ENCODE results near the gene TNFRSF1A. TPM values are rescaled to one million over a fixed set of nuclear protein-coding genes. Genes with fewer than 3 reads are reported as not detected.

TNFRSF1A gene
- total and polyA plus RNA-seq, 4 donors: 36.9 to 144 (median 88.4) TPM

DNA sequence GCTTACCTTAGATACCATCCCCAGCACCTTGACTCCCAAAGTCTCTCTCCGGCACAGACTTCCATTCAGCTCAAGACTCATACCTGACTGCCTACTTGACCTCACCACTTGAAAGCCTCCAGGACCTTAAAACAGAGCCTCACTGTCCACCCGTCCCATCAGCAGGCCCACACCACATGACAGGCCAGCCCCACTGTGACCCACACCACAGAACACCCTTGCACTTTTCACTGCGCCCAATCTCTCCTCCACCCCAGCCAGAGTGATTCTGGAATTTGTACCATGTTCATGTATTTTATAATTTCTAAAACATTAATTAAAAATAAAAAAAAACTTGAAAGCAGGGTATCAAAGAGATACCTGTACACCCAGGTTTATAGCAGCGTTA is 59.4 kb downstream of the TNFRSF1A start:
- no peak for DNase-seq (ENCODE audit: low spot score)
- WGBS: 96% methylated on average over 4 of the region's 4 CpGs
- Histone ChIP-seq H3K27ac (ENCODE audit: low read depth in 1 of 2, low read length in 2 of 2) (no peak overlapping the region), H3K4me3 (ENCODE audit: low read depth in 1 of 3, low read length in 3 of 3) (no peak overlapping the region), H3K9me3 (ENCODE audit: control insufficient read depth in 4 of 4, low read length in 3 of 4) (no peaks in the 10 kb centered on the region), H3K36me3 (ENCODE audit: control insufficient read depth in 4 of 4, insufficient read depth in 3 of 4, low read depth in 1 of 4, low read length in 3 of 4) (no peaks in the 10 kb centered on the region), H3K4me1 (ENCODE audit: control insufficient read depth in 4 of 4, insufficient read depth in 4 of 4, low read length in 3 of 4) (peaks cover 6 to 28% (median 20%) of the 10 kb centered on the region in 4 donors), H3K27me3 (ENCODE audit: control insufficient read depth in 4 of 4, insufficient read depth in 4 of 4, low read length in 3 of 4) (no peaks in the 10 kb centered on the region), H3K9ac (ENCODE audit: low read depth in 1 of 2, low read length in 2 of 2) (no peak overlapping the region)
- TF ChIP-seq, protein P1, sequence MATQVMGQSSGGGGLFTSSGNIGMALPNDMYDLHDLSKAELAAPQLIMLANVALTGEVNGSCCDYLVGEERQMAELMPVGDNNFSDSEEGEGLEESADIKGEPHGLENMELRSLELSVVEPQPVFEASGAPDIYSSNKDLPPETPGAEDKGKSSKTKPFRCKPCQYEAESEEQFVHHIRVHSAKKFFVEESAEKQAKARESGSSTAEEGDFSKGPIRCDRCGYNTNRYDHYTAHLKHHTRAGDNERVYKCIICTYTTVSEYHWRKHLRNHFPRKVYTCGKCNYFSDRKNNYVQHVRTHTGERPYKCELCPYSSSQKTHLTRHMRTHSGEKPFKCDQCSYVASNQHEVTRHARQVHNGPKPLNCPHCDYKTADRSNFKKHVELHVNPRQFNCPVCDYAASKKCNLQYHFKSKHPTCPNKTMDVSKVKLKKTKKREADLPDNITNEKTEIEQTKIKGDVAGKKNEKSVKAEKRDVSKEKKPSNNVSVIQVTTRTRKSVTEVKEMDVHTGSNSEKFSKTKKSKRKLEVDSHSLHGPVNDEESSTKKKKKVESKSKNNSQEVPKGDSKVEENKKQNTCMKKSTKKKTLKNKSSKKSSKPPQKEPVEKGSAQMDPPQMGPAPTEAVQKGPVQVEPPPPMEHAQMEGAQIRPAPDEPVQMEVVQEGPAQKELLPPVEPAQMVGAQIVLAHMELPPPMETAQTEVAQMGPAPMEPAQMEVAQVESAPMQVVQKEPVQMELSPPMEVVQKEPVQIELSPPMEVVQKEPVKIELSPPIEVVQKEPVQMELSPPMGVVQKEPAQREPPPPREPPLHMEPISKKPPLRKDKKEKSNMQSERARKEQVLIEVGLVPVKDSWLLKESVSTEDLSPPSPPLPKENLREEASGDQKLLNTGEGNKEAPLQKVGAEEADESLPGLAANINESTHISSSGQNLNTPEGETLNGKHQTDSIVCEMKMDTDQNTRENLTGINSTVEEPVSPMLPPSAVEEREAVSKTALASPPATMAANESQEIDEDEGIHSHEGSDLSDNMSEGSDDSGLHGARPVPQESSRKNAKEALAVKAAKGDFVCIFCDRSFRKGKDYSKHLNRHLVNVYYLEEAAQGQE (IDR thresholded peaks at IDR 0.05): no peak
- TF ChIP-seq SP1 (IDR thresholded peaks at IDR 0.05): no peak
- no peak for TF ChIP-seq RXRA (IDR thresholded peaks at IDR 0.05)
- TF ChIP-seq JUND (IDR thresholded peaks at IDR 0.05): no peak
- TF ChIP-seq HNF4A (conservative IDR thresholded peaks at IDR 0.05): no peak
- TF ChIP-seq, protein P2, sequence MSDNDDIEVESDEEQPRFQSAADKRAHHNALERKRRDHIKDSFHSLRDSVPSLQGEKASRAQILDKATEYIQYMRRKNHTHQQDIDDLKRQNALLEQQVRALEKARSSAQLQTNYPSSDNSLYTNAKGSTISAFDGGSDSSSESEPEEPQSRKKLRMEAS (IDR thresholded peaks at IDR 0.05): no peak
- TF ChIP-seq, protein P3, sequence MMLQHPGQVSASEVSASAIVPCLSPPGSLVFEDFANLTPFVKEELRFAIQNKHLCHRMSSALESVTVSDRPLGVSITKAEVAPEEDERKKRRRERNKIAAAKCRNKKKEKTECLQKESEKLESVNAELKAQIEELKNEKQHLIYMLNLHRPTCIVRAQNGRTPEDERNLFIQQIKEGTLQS (IDR thresholded peaks at IDR 0.05): no peak
- no peak for TF ChIP-seq RAD21 (IDR thresholded peaks at IDR 0.05)
- no peak for TF ChIP-seq YY1 (IDR thresholded peaks at IDR 0.05)
- TF ChIP-seq FOXA2 (IDR thresholded peaks at IDR 0.05): no peak

DNA sequence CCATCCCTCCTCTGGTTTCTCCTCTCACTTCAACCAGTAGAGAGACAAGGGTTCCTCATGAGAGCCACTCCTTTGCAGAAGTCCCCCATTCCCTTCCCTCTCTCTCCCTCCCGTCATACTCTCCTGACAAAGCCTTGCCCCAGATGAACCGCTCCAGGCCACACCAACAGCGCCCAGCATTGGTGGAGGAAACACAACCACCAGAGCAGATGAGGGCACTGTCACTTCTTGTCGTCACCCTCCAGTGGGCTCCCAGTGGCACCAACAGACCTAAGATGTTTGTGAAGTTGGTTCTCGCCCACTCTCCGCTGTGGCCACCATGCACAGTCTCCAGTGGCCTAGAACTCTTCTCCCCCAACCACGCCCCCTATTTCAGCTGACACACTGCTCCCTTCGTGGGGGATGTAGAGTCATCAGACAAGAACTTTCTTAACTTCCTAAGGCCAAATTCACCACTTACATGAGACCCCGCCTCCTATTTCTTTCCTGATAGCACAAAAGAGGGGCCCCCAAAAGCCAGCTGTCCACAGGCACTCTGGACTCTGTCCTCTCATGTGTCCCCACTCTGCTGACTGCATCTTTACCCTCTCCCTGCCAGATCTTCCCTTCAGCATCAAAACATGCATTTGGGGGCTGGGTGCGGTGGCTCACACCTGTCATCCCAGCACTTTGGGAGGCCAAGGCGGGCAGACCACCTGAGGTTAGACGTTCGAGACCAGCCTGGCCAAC is 60.6 kb downstream of the TNFRSF1A start:
- Histone ChIP-seq H3K27ac (ENCODE audit: low read depth in 1 of 2, low read length in 2 of 2) (no peak overlapping the region), H3K4me1 (ENCODE audit: control insufficient read depth in 4 of 4, insufficient read depth in 4 of 4, low read length in 3 of 4) (peaks cover 6 to 28% (median 20%) of the 10 kb centered on the region in 4 donors), H3K27me3 (ENCODE audit: control insufficient read depth in 4 of 4, insufficient read depth in 4 of 4, low read length in 3 of 4) (no peaks in the 10 kb centered on the region), H3K9ac (ENCODE audit: low read depth in 1 of 2, low read length in 2 of 2) (no peak overlapping the region), H3K36me3 (ENCODE audit: control insufficient read depth in 4 of 4, insufficient read depth in 3 of 4, low read depth in 1 of 4, low read length in 3 of 4) (no peaks in the 10 kb centered on the region), H3K9me3 (ENCODE audit: control insufficient read depth in 4 of 4, low read length in 3 of 4) (no peaks in the 10 kb centered on the region), H3K4me3 (ENCODE audit: low read depth in 1 of 3, low read length in 3 of 3) (no peak overlapping the region)
- 94% methylated on average over 13 of the region's 13 CpGs for WGBS
- TF ChIP-seq FOXA2 (IDR thresholded peaks at IDR 0.05) (no peak), RXRA (IDR thresholded peaks at IDR 0.05) (no peak)
- no peak for DNase-seq (ENCODE audit: low spot score)

DNA sequence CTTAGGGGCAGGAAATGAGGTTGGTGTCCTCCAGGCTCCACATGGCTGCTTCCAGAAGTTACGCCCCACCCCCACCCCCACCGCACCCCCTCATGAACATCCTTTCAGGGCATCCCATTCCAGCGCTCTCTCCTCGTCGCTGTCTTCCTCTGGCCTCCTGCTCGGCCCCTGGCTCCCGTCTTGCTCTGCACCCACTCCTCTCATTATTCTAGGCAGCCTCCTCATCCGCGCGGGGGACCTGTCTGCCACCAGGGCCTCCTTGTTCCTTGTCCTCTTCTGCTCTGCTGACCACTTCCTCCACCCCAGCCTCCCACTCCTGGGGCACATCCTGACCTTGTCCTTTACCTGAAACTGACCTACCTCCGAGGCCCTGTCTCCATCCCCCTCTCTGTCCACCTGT is 61.2 kb downstream of the TNFRSF1A start:
- TF ChIP-seq HNF4G (IDR thresholded peaks at IDR 0.05): no peak
- TF ChIP-seq, protein P1 (IDR thresholded peaks at IDR 0.05): no peak
- TF ChIP-seq, protein P4, sequence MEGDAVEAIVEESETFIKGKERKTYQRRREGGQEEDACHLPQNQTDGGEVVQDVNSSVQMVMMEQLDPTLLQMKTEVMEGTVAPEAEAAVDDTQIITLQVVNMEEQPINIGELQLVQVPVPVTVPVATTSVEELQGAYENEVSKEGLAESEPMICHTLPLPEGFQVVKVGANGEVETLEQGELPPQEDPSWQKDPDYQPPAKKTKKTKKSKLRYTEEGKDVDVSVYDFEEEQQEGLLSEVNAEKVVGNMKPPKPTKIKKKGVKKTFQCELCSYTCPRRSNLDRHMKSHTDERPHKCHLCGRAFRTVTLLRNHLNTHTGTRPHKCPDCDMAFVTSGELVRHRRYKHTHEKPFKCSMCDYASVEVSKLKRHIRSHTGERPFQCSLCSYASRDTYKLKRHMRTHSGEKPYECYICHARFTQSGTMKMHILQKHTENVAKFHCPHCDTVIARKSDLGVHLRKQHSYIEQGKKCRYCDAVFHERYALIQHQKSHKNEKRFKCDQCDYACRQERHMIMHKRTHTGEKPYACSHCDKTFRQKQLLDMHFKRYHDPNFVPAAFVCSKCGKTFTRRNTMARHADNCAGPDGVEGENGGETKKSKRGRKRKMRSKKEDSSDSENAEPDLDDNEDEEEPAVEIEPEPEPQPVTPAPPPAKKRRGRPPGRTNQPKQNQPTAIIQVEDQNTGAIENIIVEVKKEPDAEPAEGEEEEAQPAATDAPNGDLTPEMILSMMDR (IDR thresholded peaks at IDR 0.05; ENCODE audit: low read depth, low read length, missing input control): no peak
- TF ChIP-seq EGR1 (IDR thresholded peaks at IDR 0.05; ENCODE audit: low read depth in 2 of 2): no peak
- no peak for TF ChIP-seq HNF4A (conservative IDR thresholded peaks at IDR 0.05)
- no peak for TF ChIP-seq TAF1 (conservative IDR thresholded peaks at IDR 0.05)
- no peak for TF ChIP-seq NR2F2 (IDR thresholded peaks at IDR 0.05)
- no peak for TF ChIP-seq GABPA (IDR thresholded peaks at IDR 0.05 in 1 of 2, conservative IDR thresholded peaks at IDR 0.05 in 1 of 2)
- no peak for TF ChIP-seq FOXA2 (IDR thresholded peaks at IDR 0.05)
- no peak for TF ChIP-seq SP1 (IDR thresholded peaks at IDR 0.05)

More for the DNA sequence above, 61.2 kb downstream of the TNFRSF1A start:
- Histone ChIP-seq H3K27ac (ENCODE audit: low read depth in 1 of 2, low read length in 2 of 2) (peak overlapping the region; percentile 38 to 84), H3K36me3 (ENCODE audit: control insufficient read depth in 4 of 4, insufficient read depth in 3 of 4, low read depth in 1 of 4, low read length in 3 of 4) (no peaks in the 10 kb centered on the region), H3K9ac (ENCODE audit: low read depth in 1 of 2, low read length in 2 of 2) (no peak overlapping the region), H3K4me3 (ENCODE audit: low read depth in 1 of 3, low read length in 3 of 3) (no peak overlapping the region), H3K4me1 (ENCODE audit: control insufficient read depth in 4 of 4, insufficient read depth in 4 of 4, low read length in 3 of 4) (peaks cover 6 to 28% (median 20%) of the 10 kb centered on the region in 4 donors), H3K27me3 (ENCODE audit: control insufficient read depth in 4 of 4, insufficient read depth in 4 of 4, low read length in 3 of 4) (no peaks in the 10 kb centered on the region), H3K9me3 (ENCODE audit: control insufficient read depth in 4 of 4, low read length in 3 of 4) (no peaks in the 10 kb centered on the region)
- no peak for DNase-seq (ENCODE audit: low spot score)
- 96% methylated on average over 11 of the region's 11 CpGs for WGBS

All from liver (tissue), 9 donors.